ENCODE data around the gene MCC.
A peak's percentile ranks its signal among the peaks of the same experiment; 100 is the strongest.

Gene MCC

DNA sequence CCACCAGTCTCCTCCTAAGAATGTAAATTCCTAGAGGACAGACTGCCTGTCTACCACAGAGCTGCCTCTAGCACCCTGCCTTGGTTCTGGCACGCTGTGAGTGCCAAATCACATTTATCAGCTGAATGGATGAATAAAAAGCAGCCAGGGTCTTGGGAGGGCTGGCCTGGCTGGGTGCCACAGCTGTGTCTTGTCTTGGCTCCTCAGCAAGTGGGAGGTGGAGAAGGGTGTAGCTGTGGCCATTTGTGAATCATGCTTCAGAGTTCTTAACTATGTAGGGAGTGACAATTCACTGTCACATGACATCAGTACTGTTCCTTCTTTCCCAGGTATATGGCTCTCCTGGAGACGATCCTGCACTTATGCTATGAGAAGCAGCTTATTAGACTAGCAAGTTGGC lies 441.0 kb downstream of the MCC start:
- TF ChIP-seq POLR2AphosphoS5 (IDR thresholded peaks at IDR 0.05; ENCODE audit: low read depth, low read length) (no peak), FOXP2 (optimal IDR thresholded peaks at IDR 0.05; ENCODE audit: borderline replicate concordance, extremely low read depth, extremely low read length, insufficient read depth) (no peak), SIN3A (IDR thresholded peaks at IDR 0.05; ENCODE audit: borderline replicate concordance, insufficient read depth, low read length) (no peak), TAF1 (IDR thresholded peaks at IDR 0.05; ENCODE audit: borderline replicate concordance, insufficient read depth, low read length) (no peak)
- TF ChIP-seq, protein P1, sequence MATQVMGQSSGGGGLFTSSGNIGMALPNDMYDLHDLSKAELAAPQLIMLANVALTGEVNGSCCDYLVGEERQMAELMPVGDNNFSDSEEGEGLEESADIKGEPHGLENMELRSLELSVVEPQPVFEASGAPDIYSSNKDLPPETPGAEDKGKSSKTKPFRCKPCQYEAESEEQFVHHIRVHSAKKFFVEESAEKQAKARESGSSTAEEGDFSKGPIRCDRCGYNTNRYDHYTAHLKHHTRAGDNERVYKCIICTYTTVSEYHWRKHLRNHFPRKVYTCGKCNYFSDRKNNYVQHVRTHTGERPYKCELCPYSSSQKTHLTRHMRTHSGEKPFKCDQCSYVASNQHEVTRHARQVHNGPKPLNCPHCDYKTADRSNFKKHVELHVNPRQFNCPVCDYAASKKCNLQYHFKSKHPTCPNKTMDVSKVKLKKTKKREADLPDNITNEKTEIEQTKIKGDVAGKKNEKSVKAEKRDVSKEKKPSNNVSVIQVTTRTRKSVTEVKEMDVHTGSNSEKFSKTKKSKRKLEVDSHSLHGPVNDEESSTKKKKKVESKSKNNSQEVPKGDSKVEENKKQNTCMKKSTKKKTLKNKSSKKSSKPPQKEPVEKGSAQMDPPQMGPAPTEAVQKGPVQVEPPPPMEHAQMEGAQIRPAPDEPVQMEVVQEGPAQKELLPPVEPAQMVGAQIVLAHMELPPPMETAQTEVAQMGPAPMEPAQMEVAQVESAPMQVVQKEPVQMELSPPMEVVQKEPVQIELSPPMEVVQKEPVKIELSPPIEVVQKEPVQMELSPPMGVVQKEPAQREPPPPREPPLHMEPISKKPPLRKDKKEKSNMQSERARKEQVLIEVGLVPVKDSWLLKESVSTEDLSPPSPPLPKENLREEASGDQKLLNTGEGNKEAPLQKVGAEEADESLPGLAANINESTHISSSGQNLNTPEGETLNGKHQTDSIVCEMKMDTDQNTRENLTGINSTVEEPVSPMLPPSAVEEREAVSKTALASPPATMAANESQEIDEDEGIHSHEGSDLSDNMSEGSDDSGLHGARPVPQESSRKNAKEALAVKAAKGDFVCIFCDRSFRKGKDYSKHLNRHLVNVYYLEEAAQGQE (IDR thresholded peaks at IDR 0.05; ENCODE audit: insufficient read depth in 1 of 2, low read depth in 2 of 2, low read length in 2 of 2), result no peak

DNA sequence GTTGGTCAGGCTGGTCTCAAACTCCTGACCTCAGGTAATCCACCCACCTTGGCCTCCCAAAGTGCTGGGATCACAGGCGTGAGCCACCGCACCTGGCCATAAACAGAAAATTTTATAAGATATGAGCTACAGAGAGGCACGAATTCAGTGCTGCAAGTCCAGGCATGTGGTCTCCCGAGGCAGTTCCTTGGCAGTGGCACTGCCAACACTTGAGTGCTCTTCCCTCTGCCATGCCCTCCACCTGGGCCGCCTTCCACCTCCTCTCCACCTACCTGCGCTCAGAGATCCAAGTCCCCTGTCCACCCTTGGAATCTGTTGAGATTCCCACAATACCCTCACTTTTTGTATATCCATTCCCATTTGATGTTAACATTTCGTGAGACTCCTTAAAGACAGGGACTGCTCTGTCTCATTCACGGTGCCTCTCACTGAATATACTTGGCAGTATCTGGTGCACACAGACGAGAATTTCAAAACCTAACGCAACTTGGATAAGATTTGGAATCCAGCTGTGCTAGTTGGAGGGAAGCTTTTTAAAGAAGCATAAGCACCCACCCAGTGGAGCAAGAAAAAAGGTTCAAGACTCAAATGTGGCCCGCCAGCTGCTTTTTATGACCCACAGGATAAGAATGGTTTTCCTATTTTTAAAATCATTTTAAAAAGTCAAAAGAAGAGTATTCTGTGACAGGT lies 443.3 kb downstream of the MCC start:
- no peak for TF ChIP-seq FOXP2 (optimal IDR thresholded peaks at IDR 0.05; ENCODE audit: borderline replicate concordance, extremely low read depth, extremely low read length, insufficient read depth)
- no peak for TF ChIP-seq SIN3A (IDR thresholded peaks at IDR 0.05; ENCODE audit: borderline replicate concordance, insufficient read depth, low read length)
- TF ChIP-seq, protein P1 (IDR thresholded peaks at IDR 0.05; ENCODE audit: insufficient read depth in 1 of 2, low read depth in 2 of 2, low read length in 2 of 2), result no peak
- TF ChIP-seq TAF1 (IDR thresholded peaks at IDR 0.05; ENCODE audit: borderline replicate concordance, insufficient read depth, low read length), result no peak

DNA sequence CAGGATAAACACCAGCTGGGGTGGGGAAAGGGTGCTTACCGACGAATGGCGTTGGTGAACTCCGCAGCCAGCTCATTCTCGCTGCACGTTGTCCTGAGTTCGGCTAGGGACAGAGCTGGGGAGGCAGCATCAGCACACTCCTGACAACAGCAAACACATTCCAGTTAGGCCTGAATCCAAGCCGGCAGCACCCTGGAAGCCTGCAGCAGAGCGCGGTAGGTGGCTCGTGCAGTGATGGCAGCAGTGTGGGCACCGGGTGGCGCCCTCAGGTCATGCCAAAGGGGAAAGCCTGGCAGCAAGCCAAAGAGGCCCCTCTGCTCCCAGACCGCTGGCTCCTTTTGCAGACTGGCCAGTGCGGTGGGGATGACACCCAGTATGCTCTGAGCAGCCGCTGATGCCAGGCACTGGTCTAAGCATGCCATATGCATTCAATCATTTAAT lies 444.7 kb downstream of the MCC start:
- TF ChIP-seq POLR2AphosphoS5 (IDR thresholded peaks at IDR 0.05; ENCODE audit: low read depth, low read length), result no peak
- TF ChIP-seq SIN3A (IDR thresholded peaks at IDR 0.05; ENCODE audit: borderline replicate concordance, insufficient read depth, low read length), result no peak
- TF ChIP-seq, protein P1 (IDR thresholded peaks at IDR 0.05; ENCODE audit: insufficient read depth in 1 of 2, low read depth in 2 of 2, low read length in 2 of 2), result no peak
- no peak for TF ChIP-seq FOXP2 (optimal IDR thresholded peaks at IDR 0.05; ENCODE audit: borderline replicate concordance, extremely low read depth, extremely low read length, insufficient read depth)
- no peak for TF ChIP-seq TAF1 (IDR thresholded peaks at IDR 0.05; ENCODE audit: borderline replicate concordance, insufficient read depth, low read length)

DNA sequence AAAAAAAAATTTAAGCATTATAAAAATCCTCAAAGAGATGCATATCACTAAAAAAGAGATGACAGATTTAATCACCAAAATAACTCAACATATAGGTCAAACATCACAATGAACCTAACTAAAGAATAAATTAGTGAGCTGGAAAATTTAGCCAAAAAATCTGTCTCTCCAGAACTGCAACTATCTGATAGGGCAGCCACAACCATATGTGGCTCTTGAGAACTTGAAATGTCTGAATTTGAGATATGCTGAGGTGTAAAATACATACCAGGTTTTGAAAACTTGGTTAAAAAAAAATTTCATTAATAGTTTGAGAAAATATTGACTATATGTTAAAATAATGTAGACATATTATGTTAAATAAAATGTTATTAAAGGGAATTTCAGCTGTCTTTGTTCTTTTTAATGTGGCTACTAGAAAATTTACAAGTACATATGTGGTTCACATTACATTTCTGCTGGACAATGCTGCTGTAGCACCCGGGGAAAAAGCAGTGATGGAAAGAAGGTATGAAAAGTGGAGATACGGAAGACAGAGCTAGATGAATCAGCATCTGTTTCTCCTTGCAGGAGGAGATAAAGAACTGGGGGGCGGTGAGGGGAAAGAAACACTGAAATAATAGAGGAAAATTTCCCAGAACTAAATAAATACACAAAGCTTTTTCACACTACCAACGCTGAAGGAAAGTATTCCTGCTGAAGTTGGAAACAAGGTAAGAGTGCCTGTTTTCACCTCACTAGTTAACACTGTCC lies 445.6 kb downstream of the MCC start:
- TF ChIP-seq SIN3A (IDR thresholded peaks at IDR 0.05; ENCODE audit: borderline replicate concordance, insufficient read depth, low read length) (no peak), POLR2AphosphoS5 (IDR thresholded peaks at IDR 0.05; ENCODE audit: low read depth, low read length) (peak; percentile 54)

DNA sequence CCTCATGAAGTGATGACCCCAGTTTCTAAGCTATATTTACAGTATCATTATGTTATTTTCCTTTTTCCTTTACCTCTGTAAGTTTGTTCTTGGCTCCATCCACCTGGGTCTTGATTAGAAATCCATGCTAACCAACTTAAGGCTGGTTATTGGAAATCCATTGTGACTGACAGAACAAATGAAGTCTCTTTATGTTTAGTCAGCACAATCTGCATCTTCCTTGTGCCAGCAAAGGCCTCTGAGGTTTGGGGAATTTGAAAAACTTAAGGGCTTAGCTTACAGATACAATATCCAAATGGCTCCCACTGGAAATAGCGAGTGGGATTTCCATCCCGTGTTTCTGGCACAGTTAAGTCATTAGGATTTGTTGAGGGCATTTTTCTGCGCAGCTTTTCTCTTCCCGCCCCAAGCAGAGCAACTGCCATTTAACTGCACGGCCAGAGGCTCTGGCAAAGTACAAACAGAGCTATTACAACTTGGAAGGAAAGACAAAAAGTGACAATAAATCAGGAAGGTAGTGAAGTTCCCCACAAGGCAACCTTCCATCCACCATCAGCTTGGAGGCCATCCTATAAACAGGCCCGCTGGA lies 447.5 kb downstream of the MCC start:
- no peak for TF ChIP-seq FOXP2 (optimal IDR thresholded peaks at IDR 0.05; ENCODE audit: borderline replicate concordance, extremely low read depth, extremely low read length, insufficient read depth)
- TF ChIP-seq SIN3A (IDR thresholded peaks at IDR 0.05; ENCODE audit: borderline replicate concordance, insufficient read depth, low read length), result no peak
- TF ChIP-seq TAF1 (IDR thresholded peaks at IDR 0.05; ENCODE audit: borderline replicate concordance, insufficient read depth, low read length), result no peak
- TF ChIP-seq POLR2AphosphoS5 (IDR thresholded peaks at IDR 0.05; ENCODE audit: low read depth, low read length), result no peak
- TF ChIP-seq, protein P1 (IDR thresholded peaks at IDR 0.05; ENCODE audit: insufficient read depth in 1 of 2, low read depth in 2 of 2, low read length in 2 of 2), result no peak
